GM18519 (cell line): ENCODE results near the gene BCL2L2.
"Not testable (repeated sequence)": the region's sequence is repeated elsewhere in the genome, so short reads cannot be mapped to it uniquely, and the experiment has no call there.

Source experiments
- ATAC-seq: cut with Tn5 transposase; IDR thresholded peaks from one replicate; pipeline ENCODE4 v1.9.1; 2021; ENCODE audit warnings: mild to moderate bottlenecking, moderate library complexity; ENCODE audit not compliant: unreplicated experiment, low FRiP score

Gene BCL2L2, protein sequence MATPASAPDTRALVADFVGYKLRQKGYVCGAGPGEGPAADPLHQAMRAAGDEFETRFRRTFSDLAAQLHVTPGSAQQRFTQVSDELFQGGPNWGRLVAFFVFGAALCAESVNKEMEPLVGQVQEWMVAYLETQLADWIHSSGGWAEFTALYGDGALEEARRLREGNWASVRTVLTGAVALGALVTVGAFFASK

DNA sequence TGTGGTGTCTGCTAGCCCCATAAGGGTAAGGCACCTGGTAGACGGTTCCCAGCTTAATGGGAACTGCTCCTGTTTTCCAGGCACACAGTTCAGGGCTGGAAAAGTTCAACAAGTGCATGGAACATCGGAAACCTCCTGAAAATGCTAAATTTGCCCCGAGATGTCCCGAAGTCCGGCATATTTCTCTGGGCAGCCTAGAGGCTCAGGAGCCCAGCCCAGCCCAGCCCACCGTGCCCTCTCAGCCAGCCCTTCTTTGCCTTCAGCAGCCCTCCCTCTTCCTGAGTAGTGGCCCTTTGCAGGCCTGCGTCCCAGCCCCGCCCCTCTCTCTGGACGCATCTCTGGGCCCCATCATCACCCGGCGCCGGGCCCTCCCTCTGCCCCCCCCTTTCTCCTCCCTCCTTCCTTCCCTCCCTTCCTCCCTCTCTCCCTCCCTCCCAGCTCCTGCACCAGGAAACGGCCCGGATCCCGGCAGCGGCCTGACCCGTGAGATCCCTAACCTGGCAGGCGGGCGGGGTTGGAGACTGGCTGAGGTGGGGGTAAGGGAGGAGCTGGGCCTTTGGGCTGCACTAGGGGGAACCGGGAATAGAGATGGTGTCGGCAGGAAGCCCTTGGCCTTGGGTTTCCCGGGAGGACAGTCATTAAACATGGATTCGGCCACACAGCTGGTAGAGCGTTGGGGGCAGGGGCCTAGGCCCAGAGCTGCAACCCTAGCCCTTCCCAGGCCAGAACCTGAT lies at the start of gene BCL2L2:
TSS of gene BCL2L2 (plus strand) at position 422 of the 734 bp plus-strand sequence. CDS start 935 bp downstream, outside the sequence.
- ATAC-seq = no peak

DNA sequence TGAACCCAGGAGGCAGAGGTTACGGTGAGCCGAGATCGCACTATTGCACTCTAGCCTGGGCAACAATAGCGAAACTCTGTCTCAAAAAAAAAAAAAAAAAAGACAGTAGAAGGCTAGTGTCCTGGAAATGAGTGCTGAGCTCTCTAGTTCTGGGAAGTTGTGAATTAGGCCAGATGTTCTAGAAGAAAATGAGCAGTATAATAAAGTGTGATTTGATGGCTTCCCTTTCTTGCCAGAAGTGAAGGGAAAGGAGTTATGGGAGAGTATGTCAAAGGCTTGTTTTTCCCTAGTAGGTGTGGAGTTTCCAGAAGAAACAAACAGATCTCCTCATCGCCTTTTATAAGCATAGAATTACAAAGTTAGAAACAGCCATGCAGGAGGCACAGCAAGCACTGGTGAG lies 48.4 kb upstream of the BCL2L2 start:
- no peak for ATAC-seq

DNA sequence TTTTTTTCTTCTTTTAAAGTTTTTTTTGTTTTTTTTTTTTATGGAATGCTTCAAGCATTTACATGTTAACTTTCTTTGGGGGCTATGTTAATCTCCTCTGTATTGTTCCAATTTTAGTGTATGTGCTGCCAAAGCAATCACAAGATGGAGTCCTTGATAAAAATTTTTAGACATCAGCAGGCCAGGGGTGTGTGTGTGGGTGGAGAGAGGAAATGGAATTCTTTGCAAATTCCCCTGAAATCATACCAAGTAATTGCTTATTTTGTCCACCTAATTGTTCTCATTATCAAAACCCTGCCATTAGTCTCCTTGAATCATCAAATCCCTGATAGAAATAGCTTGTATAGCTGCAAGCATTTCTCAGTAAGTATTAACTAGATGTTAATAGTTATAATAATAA lies 47.2 kb upstream of the BCL2L2 start:
- ATAC-seq = no peak

DNA sequence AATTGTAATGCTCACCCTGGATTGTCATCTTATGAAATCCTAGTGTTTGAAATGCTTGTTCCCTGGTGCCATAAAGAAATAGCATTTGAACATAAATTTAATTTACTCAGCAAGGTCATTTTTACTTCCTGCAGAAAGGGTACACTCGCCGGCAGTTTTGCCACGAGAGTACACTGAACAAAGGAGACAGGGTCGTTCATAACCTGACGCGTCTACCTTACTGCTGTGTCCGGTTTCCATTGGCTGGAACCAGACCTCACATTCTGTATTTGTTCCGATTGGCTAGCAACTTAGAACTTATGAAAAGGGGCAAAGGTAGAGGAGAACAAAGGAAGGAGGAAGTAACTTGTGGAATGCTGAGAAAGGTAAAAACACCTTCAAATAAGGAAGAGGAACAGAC lies 45.8 kb upstream of the BCL2L2 start:
- not testable (repeated sequence) for ATAC-seq

DNA sequence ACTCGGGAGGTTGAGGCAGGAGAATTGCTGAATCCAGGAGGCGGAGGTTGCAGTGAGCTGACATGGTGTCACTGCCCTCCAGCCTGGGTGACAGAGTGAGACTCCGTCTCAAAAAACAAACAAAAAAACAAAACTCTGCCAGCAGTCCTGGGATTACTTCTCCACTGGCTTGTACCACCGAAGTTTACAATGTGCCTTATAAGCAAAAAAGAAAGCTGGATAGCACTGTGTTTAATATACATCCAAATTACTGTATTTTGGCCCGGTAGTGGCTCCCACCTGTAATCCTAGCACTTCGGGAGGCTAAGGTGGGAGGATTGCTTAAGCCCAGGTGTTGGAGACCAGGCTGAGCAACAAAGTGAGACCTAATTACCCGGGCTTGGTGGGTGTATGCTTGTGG lies 37.4 kb upstream of the BCL2L2 start:
- no peak for ATAC-seq

DNA sequence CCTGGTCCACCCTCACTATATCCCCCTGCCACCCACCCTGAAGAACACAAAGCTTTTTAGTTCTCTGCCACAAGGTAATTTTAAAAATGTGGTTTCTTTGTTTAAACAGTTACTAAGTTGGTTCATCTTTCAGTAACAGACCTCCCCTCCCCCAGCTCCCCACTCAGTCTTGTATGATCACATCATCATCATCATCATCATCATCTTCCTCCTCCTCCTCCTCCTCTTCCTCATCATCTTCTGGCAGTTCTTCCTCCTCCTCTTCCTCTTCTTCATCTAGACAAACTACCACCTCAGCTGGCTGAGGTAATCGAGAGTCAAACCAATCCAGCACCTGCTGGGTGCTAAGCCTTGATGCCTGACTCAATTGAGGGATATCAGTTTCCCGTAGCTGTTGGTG lies 31.2 kb upstream of the BCL2L2 start:
- ATAC-seq = no peak

DNA sequence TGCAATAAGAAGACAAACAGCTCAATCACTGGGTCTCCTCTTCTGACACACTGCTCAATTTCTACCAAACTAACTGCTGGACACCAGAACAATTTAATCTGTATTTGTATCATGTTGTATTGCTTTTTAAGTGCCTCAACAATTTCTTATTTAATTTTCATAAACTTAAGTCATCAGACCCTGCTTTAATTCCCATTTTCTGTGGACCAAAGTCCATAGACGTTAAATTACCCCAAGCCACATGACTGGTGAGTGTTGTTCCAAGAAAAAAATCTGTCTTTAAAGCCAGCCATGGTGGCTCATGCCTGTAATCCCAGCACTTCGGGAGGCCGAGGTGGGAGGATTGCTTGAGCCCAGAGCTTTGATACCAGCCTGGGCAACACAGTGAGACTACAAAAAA lies 29.4 kb upstream of the BCL2L2 start:
- no peak for ATAC-seq

DNA sequence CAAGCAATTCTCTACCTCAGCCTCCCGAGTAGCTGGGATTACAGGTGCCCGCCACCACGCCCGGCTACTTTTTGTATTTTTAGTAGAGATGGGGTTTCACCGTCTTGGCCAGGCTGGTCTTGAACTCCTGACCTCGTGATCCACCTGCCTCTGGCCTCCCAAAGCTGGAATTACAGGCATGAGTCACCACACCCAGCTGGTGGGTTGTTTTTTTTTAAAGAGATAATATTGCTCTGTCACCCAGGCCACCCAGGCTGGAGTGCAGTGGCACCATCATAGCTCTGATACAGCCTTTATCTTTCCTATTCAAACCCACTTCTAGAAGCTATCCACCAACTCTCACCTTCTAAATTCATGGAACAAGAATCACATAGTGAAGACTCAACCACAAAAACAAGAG lies 28.7 kb upstream of the BCL2L2 start:
- not testable (repeated sequence) for ATAC-seq

DNA sequence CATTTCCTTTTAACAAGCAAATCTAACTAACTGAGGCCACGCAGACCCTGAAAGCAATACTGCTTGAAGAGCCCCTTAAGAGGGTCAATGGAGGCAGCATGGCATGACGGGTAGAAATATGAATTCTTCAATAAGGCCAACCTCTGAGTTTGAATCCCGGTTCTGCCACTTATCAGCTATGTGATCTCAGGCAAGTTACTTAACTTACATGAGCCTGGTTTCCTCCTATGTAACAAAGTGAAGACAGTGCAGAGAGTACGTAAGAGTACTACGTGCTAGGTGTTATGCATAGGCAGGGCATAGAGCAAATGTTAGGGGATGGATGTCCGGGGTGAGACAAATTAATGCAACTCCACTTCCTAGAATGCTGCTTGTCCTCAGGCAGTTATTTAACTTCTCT lies 25.4 kb upstream of the BCL2L2 start:
- no peak for ATAC-seq

DNA sequence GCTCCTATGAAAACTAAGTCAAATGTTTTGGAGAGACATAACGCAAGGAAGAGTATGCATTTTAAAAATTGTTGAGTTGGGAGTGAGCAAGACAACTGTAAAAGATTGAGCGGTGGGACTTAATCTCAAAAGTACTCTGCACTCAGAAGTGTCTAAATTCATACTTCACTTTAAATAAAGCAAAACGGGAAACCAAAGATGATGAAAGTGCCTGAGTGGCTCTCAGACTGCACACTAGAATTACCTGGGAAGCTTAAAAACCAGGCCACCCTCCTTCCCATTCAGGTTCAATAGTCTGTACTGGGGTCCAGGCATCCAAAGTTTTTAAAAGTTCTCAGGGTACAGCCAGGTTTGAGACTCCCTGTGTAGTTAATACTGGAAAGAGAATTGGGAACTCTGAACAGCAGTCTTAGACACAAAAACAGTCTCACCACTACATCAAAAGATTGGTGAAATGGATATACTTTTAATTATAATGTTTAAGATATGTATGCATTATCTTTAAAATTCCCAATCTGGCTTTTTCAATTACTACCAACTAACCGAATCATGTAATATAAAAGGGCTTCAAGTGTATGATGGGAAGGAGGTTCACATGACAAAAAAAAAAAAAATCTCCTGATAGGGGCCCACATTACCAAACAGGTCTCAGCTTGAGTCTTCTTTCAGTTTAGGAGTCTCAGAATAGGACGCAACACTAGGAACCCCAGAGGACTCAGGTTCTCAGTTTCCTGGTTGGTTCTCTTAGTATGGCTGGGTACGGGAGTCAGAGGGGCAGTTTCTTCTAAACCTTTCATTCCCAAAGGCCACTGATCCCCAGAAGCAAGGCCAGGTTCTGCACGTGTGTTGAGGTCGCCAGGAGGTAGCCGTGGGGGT lies 21.7 kb upstream of the BCL2L2 start:
- no peak for ATAC-seq

DNA sequence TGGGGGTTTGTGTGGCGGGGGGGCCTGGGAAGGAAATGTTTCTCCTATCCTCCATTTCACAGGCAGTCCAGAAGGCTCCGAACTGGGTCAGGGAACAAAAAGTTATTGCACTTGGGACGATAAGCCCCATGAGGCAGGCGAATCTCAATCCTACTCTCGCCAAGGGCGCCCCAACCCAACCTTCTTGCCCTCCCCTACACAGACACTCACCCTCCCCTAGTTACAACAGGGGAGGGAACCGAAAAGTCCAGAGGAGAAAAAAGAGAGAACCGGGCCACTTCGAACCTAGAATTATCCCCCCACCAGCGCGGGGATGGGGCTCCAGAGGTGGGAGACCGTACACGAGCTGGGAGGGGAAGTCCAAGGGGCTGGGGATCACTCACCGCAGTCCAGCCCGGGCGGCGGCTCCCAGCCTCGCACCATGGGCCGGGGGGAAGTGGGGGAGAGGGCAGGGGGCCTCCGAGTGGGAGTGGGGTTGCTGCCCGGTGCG lies 21.1 kb upstream of the BCL2L2 start:
- ATAC-seq = no peak

DNA sequence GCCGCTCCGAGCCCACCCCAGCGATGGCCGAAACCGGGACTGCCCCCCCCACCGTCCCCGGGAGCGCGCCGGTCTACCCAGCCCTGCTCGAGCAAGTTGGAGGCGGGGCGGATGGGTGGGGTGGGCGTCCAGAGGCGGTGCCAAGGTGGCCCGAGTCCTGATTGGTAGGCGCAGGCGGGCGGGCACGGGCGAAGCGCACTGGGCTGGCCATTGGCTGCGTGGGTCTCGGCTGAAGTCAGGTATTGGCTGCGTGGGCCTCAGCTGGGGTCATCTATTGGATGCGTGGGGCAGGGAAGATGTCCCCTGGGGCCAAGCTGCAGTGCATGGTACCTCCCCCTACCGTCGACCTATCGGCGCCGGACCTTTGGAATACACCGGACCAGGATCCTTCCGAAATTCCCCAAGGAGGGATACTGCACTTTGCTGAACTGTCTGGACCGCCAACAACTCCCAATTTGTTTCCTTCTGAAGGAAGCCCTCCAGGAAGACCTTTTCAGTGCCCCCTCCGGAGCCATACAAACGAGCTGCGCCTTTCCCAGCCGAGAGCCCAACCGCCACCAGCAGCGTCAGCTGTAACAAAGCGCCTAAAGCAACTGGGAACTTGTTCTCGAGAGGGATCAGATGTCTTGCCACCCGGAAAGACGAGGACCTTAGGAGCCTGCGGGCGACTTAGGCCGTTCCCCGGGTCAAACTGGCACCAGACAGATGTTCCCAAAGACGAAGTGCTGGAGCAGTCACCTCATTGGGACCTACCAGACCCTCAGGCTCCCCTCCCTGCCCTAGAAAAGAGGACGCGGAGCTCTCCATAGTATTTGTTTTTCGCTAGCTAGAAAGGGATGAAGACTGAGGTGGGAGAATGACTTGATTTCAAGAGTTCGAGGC lies 20.4 kb upstream of the BCL2L2 start, which contains the start of gene HOMEZ:
TSS of gene HOMEZ (minus strand) at position 113 of the 882 bp plus-strand sequence. CDS start 180 bp downstream, outside the sequence.
- peak; percentile 93 for ATAC-seq

DNA sequence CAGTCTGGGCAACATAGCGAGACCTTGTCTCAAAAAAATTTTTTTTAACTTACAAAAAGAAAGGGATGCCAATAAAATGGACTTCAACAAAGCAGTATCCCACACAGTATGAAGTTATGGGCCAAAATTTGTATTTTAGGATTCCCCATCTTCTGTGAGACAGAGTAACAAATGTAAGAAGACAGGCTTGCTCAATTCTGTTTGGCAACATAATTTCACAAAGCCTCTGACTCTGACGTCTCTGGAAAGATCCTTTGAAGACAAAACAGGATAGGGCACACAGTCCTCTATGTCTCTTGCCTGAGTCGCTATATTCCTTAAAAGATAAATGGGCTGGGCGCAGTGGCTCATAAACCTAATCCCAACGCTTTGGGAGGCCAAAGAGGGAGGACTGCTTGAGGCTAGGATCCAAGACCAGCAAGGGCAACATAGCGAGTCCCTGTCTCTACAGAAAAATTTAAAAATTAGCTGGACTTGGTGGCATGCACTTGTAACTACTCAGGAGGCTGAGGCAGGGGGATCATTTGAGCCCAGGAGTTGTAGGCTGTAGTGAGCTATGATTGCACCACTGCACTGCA lies 19.6 kb upstream of the BCL2L2 start:
- ATAC-seq = no peak

DNA sequence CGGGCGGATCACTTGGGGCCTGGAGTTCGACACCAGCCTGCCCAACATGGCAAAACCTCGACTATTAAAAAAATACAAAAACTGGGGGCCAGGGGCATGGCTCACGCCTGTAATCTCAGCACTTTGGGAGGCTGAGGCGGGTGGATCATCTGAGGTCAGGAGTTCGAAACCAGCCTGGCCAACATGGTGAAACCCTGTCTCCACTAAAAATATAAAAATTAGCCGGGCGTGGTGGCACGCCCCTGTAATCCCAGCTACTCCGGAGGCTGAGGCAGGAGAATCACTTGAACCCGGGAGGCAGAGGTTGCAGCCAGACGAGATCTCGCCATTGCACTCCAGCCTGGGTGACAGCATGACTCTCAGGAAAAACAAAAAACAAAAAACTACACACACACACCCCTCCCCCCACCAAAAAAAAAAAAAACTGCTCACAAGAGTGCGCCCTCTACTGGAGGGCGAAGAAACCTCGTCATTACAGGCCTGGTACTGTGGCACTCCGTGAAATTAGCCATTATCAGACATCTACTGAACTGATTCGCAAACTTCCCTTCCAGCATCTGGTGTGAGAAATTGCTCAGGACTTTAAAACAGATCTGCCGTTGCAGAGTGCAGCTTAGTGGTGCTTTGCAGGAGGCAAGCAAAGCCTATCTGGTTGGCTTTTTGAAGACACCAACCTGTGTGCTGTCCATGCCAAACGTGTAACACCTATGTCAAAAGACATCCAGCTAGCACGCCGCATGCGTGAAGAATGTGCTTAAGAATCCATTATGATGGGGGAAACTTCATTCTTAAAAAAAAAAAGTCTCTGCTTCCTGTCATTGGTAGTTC lies 11.7 kb upstream of the BCL2L2 start:
- ATAC-seq = no peak

DNA sequence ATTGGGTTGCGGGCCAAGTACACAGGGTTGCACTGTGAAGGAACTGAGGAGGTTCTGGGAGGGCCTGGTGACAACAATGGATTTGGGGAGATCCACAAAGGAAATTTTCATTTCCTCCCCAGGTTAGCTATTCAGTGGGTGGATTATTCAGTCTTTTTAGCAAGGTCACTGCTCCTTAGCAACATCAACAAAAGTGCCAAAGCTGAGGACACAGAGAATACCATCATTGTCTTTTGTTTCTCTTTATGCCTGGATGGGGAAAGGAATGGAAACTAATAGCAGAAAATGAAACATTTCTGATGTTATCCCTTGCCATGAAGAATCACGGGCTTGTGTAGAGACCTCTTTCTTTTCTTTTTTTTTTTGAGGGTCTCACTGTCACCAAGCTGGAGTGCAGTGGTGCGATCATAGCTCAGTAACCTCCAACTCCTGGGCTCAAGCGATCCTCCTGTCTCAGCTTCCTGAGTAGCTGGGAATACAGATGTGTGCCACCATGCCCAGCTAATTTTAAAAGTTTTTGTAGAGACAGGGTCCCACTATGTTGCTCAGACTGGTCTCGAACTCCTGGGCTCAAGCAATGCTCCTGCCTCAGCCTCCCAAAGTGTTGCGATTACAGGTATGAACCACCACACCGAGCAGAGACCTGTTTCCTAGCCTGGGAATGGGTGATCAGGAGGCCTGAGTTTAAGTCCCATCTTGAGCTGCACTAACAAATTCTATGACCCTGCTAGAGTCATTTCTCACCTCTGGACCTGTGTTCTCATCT lies 10.4 kb upstream of the BCL2L2 start:
- ATAC-seq = no peak

DNA sequence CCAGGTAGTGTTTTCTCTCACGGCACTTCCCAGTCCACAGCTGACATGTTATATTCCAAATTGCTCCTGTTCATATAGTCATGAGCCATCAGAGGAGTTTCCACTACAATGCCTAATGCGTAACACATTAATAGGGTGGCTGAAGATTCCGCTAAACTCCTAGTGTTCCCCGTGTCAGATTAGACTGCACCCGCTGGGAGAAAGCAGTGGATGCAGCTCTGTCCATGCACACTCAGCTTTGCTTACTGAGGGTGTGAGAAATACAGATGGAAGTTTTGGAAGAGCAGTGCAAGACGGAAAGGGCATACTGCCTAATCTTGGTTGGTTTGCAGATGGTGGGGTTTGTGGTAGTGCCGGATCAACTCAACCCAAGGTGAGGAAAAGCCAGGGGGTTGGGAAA lies 9.5 kb upstream of the BCL2L2 start:
- ATAC-seq = no peak

DNA sequence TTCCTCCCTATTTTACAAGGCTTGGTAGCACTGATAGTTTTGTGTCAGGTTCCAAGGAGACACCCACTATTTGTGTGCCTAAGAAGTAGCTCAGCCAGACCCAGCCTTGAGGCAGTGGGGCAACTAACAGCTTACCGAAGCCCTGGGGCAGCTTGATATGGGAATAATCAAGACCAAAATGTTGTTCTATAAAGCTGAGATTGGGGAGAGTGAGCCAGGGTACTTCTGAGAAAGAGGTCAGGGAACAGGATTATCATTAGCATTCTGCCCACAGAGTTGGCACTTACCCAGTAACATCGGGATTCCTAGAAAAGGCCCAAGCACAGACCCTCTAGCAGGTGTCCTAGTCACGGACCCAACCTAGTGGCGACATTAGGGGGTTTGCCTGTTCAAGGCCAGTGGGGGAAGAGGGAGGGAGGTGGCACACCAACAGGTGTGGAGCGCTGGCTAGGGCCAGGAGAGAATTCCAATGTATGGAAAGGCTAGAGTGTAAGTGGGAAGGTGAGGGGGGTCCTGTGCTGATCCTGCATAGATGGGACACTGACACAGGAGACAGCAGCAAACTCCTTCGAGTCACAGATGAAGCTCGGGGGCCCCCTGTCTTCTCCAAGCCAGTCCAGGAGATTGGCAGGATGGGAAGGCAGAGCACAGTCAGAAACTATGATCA lies 8.9 kb upstream of the BCL2L2 start:
- no peak for ATAC-seq
